GM19438 (cell line): ENCODE results near the gene FBXO42.

Source experiments
- ATAC-seq: cut with Tn5 transposase; IDR thresholded peaks from one replicate; pipeline ENCODE4 v1.9.1; 2021; ENCODE audit warnings: low read depth; ENCODE audit not compliant: unreplicated experiment

FBXO42 gene

GRCh38 chr1:16245476-16246196 is 106.6 kb downstream of the FBXO42 start:
- ATAC-seq = no peak

- ATAC-seq = no peak
Measured at GRCh38 chr1:16244650-16245285, 107.5 kb downstream of the FBXO42 start.

GRCh38 chr1:16243936-16244649 is 108.2 kb downstream of the FBXO42 start:
- ATAC-seq = no peak

GRCh38 chr1:16243215-16243610 is 109.1 kb downstream of the FBXO42 start:
- no peak for ATAC-seq

GRCh38 chr1:16242556-16243214 is 109.6 kb downstream of the FBXO42 start:
- ATAC-seq = no peak

- ATAC-seq = no peak
Measured at GRCh38 chr1:16241221-16241708, 111.0 kb downstream of the FBXO42 start.

GRCh38 chr1:16239972-16240491 is 112.2 kb downstream of the FBXO42 start:
- ATAC-seq = no peak

- ATAC-seq = no peak
Measured at GRCh38 chr1:16237343-16237830, 114.9 kb downstream of the FBXO42 start.

- peak; percentile 71 for ATAC-seq
Measured at GRCh38 chr1:16236511-16237342, 115.6 kb downstream of the FBXO42 start, which contains the start of gene CPLANE2. Gene CPLANE2 (minus strand): TSS chr1:16237183. CDS start chr1:16236742, 441 bp downstream.

- peak; percentile 45 for ATAC-seq
Measured at GRCh38 chr1:16235944-16236510, 116.3 kb downstream of the FBXO42 start.

- no peak for ATAC-seq
Measured at GRCh38 chr1:16235347-16235746, 116.9 kb downstream of the FBXO42 start.

- no peak for ATAC-seq
Measured at GRCh38 chr1:16233431-16233830, 118.8 kb downstream of the FBXO42 start.

- no peak for ATAC-seq
Measured at GRCh38 chr1:16232316-16232710, 120.0 kb downstream of the FBXO42 start.

GRCh38 chr1:16231331-16232315 is 120.7 kb downstream of the FBXO42 start:
- ATAC-seq = no peak

- ATAC-seq = no peak
Measured at GRCh38 chr1:16230744-16231143, 121.5 kb downstream of the FBXO42 start.

GRCh38 chr1:16229976-16230740 is 122.1 kb downstream of the FBXO42 start:
- ATAC-seq = no peak

GRCh38 chr1:16226490-16227179 is 125.6 kb downstream of the FBXO42 start:
- no peak for ATAC-seq
